ENCODE data around the gene DNMT3B. TPM values are rescaled to one million over a fixed set of nuclear protein-coding genes. Genes with fewer than 3 reads are reported as not detected.

DNMT3B gene
- total RNA-seq (2022; extraction: Qiagen RNA extraction) = 3.8 to 5.6 TPM (median 4.6 TPM) in 5 replicates

DNA sequence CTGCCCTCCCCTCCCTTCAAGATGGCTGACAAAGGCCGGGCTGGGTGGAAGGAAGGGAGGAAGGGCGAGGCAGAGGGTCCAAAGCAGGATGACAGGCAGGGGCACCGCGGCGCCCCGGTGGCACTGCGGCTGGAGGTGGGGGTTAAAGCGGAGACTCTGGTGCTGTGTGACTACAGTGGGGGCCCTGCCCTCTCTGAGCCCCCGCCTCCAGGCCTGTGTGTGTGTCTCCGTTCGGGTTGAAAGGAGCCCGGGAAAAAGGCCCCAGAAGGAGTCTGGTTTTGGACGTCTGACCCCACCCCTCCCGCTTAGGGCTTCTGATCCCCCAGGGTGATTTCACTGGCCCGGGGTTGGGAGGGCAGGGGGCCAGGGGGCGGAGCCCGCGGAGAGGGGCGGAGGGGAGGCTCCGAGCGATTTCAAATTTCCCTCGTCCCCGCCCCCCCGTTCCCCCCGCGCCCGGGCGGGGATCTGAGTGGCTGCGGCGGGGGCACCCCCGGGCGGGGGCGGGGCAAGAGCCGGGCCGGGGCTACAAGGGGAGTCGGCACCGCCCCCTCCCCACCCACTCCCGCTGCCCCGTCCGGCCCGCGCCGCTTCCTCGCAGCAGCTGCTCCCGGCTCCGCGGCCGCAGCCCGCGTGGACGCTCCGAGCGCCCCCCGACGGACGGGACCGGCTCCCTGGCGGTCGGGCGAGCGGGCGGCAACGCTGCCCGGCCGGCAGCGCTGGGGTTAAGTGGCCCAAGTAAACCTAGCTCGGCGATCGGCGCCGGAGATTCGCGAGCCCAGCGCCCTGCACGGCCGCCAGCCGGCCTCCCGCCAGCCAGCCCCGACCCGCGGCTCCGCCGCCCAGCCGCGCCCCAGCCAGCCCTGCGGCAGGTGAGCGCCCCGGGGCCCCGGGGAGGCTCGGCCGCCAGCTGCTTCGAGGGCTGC lies at the start of gene DNMT3B:
DNMT3B (plus strand) TSS at position 555 of the 923 bp plus-strand sequence. CDS start 17,939 bp downstream, outside the sequence.

DNA sequence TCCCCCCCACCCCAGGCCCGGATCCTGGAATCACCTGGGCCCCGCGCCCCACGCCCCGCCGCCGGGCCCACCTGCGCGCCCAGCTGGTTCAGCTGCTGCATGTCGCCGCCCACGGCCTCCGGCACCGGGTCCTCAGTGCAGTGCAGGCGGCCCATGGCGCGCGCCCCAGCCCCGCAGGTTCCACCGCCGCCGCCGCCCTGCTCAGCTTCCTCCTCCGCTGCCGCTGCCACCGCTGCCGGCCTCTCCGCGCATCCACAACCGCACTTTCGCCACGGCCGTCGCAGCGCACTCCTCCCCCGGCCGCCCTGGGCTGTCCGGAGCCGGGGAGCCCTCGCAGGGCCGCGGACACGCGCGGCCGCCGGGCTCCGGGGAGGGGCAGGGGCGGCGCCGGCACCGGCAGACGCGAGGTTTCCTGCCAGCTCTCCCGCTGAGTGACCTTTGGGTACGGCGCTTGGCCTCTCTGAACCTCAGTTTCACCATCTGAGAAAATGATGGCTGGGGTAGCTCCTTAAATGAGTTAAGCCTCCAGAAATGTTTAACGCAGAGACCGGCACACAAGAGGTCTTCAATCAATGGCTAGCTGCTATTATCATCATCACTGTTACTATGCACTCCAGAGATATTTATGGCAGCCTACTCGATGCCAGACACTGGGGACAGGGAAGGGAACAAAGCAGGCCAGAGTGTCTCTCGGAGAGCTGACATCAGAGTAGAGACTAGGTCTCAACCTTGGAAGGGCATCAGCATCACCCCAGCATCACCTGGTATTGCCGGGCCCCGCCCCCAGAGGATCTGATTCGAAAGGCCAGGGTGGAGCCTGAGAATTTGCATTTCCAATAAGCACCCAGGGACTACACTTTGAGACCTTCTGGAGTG lies 18.7 kb upstream of the DNMT3B start, which contains the start of gene COMMD7:
COMMD7 (minus strand) TSS at position 231 of the 876 bp plus-strand sequence; CDS start at position 155, 76 bp downstream.

Other genes with a start within 250 kb of the DNMT3B start
- 11.1 to 13.5 TPM (median 12.4 TPM) in 5 replicates for gene NOL4L, start 177.1 kb upstream of the DNMT3B start, total RNA-seq (2022; extraction: Qiagen RNA extraction)
- not detected in 5 replicates for gene C20orf203, start 88.4 kb upstream of the DNMT3B start, total RNA-seq (2022; extraction: Qiagen RNA extraction)
- gene COMMD7, start 18.9 kb upstream of the DNMT3B start, total RNA-seq (2022; extraction: Qiagen RNA extraction) = 58.2 to 63.4 TPM (median 59.2 TPM) in 5 replicates
- gene MAPRE1, start 57.6 kb downstream of the DNMT3B start, total RNA-seq (2022; extraction: Qiagen RNA extraction) = 138 to 171 TPM (median 140 TPM) in 5 replicates
- gene EFCAB8, start 96.5 kb downstream of the DNMT3B start, total RNA-seq (2022; extraction: Qiagen RNA extraction) = not detected in 5 replicates
- not detected in 5 replicates for gene SUN5, start 242.0 kb downstream of the DNMT3B start, total RNA-seq (2022; extraction: Qiagen RNA extraction)
- gene BPIFB2, start 245.3 kb downstream of the DNMT3B start, total RNA-seq (2022; extraction: Qiagen RNA extraction) = not detected in 5 replicates

Data from A549 treated with CORT108297 at 1 μM for 4 hours (cell line).